Measurements from ENCODE around the gene HMG20B. TPM values are rescaled to one million over a fixed set of nuclear protein-coding genes. Genes with fewer than 3 reads are reported as not detected.

Gene HMG20B
- total and polyA plus RNA-seq, 2 of the 8 experiments (the other 6 are each of a cell fraction or from before 2014, with no cell fraction given), result 42.9 to 74.2 TPM

DNA sequence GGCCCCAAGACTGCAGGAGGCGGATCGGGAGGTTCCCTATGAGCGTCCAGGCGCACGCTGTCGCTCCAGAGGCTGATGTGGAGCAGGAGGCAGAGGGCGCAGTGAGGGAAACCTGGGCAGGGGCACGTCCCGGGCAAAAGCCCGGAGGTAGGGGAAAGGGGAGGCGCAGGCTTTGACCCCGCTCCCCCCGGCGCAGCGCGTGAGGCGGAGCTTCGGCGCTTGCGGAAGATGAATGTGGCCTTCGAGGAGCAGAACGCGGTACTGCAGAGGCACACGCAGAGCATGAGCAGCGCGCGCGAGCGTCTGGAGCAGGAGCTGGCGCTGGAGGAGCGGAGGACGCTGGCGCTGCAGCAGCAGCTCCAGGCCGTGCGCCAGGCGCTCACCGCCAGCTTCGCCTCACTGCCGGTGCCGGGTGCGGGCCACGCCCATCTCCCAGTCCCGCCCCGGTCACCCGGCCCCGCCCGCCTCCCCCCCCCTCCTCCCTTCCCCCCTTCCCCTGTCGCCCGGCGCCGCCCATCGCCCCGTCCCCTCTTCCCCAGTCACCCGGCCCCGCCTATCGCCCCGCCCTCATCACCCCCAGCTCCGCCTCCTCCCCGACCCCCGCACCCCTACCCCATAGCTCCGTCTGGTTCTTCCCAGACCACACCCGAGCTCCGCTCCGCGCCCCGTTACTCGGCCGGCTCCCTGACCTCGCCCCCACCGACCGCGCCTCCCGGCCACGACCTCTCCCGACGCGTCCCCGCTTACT lies 4.1 kb downstream of the HMG20B start (continued):
- TF ChIP-seq HDAC2 (IDR thresholded peaks at IDR 0.05; ENCODE audit: borderline replicate concordance in 1 of 2, low read depth in 2 of 2, low read length in 2 of 2) (no peak; a peak in 1 of 4 replicates), KDM1A (IDR thresholded peaks at IDR 0.05; ENCODE audit: borderline replicate concordance, low read length) (no peak), BACH1 (IDR thresholded peaks at IDR 0.05; ENCODE audit: low read length) (no peak), POLR2A (IDR thresholded peaks at IDR 0.05; ENCODE audit: control extremely low read depth in 1 of 2, low read depth in 2 of 2, low read length in 2 of 2) (peak; percentile 53 to 57; a peak in 2 of 3 replicates), FOSL1 (IDR thresholded peaks at IDR 0.05; ENCODE audit: insufficient read depth, low read depth, low read length) (no peak), SAP30 (IDR thresholded peaks at IDR 0.05; ENCODE audit: insufficient read depth, insufficient replicate concordance, low read length) (no peak), ZNF274 (IDR thresholded peaks at IDR 0.05; ENCODE audit: borderline replicate concordance, extremely low read depth, low read length) (no peak), HDAC6 (IDR thresholded peaks at IDR 0.05; ENCODE audit: low read depth, low read length) (no peak), MAFK (IDR thresholded peaks at IDR 0.05; ENCODE audit: low read depth, low read length) (no peak)
- TF ChIP-seq, protein P1, sequence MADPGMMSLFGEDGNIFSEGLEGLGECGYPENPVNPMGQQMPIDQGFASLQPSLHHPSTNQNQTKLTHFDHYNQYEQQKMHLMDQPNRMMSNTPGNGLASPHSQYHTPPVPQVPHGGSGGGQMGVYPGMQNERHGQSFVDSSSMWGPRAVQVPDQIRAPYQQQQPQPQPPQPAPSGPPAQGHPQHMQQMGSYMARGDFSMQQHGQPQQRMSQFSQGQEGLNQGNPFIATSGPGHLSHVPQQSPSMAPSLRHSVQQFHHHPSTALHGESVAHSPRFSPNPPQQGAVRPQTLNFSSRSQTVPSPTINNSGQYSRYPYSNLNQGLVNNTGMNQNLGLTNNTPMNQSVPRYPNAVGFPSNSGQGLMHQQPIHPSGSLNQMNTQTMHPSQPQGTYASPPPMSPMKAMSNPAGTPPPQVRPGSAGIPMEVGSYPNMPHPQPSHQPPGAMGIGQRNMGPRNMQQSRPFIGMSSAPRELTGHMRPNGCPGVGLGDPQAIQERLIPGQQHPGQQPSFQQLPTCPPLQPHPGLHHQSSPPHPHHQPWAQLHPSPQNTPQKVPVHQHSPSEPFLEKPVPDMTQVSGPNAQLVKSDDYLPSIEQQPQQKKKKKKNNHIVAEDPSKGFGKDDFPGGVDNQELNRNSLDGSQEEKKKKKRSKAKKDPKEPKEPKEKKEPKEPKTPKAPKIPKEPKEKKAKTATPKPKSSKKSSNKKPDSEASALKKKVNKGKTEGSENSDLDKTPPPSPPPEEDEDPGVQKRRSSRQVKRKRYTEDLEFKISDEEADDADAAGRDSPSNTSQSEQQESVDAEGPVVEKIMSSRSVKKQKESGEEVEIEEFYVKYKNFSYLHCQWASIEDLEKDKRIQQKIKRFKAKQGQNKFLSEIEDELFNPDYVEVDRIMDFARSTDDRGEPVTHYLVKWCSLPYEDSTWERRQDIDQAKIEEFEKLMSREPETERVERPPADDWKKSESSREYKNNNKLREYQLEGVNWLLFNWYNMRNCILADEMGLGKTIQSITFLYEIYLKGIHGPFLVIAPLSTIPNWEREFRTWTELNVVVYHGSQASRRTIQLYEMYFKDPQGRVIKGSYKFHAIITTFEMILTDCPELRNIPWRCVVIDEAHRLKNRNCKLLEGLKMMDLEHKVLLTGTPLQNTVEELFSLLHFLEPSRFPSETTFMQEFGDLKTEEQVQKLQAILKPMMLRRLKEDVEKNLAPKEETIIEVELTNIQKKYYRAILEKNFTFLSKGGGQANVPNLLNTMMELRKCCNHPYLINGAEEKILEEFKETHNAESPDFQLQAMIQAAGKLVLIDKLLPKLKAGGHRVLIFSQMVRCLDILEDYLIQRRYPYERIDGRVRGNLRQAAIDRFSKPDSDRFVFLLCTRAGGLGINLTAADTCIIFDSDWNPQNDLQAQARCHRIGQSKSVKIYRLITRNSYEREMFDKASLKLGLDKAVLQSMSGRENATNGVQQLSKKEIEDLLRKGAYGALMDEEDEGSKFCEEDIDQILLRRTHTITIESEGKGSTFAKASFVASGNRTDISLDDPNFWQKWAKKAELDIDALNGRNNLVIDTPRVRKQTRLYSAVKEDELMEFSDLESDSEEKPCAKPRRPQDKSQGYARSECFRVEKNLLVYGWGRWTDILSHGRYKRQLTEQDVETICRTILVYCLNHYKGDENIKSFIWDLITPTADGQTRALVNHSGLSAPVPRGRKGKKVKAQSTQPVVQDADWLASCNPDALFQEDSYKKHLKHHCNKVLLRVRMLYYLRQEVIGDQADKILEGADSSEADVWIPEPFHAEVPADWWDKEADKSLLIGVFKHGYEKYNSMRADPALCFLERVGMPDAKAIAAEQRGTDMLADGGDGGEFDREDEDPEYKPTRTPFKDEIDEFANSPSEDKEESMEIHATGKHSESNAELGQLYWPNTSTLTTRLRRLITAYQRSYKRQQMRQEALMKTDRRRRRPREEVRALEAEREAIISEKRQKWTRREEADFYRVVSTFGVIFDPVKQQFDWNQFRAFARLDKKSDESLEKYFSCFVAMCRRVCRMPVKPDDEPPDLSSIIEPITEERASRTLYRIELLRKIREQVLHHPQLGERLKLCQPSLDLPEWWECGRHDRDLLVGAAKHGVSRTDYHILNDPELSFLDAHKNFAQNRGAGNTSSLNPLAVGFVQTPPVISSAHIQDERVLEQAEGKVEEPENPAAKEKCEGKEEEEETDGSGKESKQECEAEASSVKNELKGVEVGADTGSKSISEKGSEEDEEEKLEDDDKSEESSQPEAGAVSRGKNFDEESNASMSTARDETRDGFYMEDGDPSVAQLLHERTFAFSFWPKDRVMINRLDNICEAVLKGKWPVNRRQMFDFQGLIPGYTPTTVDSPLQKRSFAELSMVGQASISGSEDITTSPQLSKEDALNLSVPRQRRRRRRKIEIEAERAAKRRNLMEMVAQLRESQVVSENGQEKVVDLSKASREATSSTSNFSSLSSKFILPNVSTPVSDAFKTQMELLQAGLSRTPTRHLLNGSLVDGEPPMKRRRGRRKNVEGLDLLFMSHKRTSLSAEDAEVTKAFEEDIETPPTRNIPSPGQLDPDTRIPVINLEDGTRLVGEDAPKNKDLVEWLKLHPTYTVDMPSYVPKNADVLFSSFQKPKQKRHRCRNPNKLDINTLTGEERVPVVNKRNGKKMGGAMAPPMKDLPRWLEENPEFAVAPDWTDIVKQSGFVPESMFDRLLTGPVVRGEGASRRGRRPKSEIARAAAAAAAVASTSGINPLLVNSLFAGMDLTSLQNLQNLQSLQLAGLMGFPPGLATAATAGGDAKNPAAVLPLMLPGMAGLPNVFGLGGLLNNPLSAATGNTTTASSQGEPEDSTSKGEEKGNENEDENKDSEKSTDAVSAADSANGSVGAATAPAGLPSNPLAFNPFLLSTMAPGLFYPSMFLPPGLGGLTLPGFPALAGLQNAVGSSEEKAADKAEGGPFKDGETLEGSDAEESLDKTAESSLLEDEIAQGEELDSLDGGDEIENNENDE (IDR thresholded peaks at IDR 0.05; ENCODE audit: insufficient replicate concordance, low read length), result no peak
